Activated CD4-positive, alpha-beta T cell treated with anti-CD3 and anti-CD28 coated beads for 24 hours (primary cell): ENCODE data around the gene SIRT7.

Experiments
- DNase-seq, 2 donors: peaks; one replicate each; pipeline ENCODE4 v3.0.0-alpha.2; 2020; ENCODE audit warnings: low read depth in 2 of 2

The SIRT7 gene

GRCh38 chr17:81888105-81888987 lies 29.6 kb downstream of the SIRT7 start:
- DNase-seq, result no peak

- DNase-seq, result no peak
Measured at GRCh38 chr17:81885869-81886548, 32.0 kb downstream of the SIRT7 start.

- no peak for DNase-seq
Measured at GRCh38 chr17:81885454-81885853, 32.5 kb downstream of the SIRT7 start.

- no peak for DNase-seq
Measured at GRCh38 chr17:81884968-81885367, 33.0 kb downstream of the SIRT7 start.

- DNase-seq, result no peak
Measured at GRCh38 chr17:81884520-81884919, 33.5 kb downstream of the SIRT7 start.

GRCh38 chr17:81879121-81879520 lies 38.9 kb downstream of the SIRT7 start:
- no peak for DNase-seq

DNA sequence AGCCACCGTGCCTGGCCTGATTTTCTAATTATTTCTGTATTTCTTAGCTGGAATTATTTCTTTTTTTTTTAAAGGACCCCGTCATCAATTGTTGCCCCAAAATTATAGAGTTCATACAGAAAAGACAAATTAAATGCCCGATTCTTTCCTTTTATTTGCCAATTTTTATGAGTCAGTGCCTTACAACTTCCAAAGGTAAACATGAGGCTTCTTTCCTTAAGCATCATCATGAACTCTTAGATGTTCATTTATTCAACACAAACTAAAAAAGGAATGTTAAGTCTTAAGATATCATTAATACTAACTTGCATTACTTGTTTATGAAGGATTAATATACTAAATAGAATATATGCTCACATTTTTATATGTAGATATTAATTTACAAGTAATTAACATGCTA lies 39.7 kb downstream of the SIRT7 start:
- DNase-seq, result no peak

GRCh38 chr17:81877569-81877968 lies 40.4 kb downstream of the SIRT7 start:
- no peak for DNase-seq

DNA sequence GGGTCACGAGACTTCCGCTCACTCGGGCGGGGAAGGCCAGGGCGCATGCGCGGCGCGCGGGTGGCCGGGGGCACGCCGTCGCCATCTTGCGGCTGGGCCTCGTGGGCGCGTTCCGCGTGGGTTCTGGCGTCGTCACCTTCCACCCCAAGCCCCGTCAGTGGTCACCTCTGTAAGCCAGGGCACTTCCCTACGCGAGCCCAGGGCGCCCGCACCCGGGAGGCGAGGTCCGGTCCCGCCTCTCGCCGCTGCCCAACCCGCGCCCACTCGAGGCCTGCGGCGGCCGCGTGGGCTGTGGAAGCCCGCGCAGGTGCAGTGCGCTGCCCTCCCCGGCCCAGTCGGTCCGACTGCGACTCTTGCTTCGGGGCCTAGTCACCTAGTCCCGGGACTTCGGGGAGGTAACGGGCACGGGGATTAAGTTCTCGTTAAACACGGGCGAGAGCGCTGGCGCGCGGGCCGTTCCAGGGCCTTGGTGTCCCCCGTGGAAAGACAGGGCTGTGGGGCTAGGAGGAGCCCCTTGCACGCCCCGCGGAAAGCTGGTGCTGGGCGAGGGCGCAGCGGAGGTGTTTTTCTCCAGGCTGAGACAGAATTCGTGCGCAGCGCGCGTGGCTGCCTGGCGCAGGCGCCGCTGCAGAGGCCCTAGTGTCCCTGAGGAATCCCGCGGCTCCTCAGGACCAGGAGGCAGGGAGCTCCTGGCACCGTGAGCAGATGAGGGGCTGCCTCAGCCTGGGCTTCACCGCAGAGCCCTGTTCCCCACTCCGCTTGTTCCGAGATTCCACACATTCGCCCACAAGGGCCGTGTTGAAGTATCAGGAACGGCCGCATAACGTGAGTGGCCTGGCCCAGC lies 46.4 kb downstream of the SIRT7 start:
- peak; percentile 93 for DNase-seq

GRCh38 chr17:81870981-81871386 lies 47.0 kb downstream of the SIRT7 start, which contains the start of gene ARHGDIA:
TSS of gene ARHGDIA (minus strand) at chr17:81871337. CDS start at chr17:81869930, 1,407 bp downstream.
- DNase-seq, result no peak

- DNase-seq, result peak in 1 of 2 donors; percentile 34
Measured at GRCh38 chr17:81870131-81870980, 47.6 kb downstream of the SIRT7 start.

DNA sequence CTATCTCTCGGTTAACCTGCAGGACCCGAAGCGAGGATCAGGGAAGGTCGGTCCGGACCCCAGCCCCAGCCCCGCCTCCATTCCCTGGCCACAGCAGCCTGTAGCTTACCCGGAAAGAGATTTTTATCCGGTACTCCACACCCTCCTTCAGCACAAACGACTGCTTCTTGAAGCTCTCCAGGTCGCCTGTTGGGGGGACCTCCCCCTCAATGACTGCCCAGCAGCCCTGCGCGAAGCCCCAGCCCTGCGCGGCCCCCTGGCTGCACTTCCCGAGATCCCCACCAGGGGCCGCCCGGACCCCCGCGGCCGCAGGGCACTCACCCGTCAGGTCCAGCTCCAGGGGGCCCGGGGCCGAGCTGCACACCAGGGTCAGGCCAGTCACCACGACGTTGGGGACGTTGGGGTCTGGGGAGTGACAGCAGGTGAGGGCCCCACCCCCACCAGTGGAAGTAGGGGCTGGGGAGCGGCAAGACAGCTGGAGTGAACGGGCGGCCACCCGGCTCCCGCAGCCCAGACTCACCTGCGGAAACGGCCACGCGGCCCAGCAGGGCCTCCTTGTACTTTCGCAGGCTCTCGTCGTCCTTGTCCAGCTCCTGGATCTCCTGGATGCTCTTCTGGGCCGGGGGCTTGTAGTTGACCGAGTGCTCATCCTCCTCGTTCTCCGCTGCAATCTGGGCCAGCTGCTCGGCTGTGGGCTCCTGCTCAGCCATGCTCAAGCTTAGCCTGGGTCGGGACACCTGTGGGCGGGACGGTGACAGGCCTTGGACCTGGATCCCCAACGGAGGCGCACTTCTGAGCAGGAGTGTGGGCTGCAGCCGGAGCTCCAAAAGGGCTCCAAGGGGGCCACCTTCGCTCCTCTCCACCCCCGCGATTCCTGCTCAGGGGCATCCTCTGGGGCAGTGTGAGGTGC lies 48.5 kb downstream of the SIRT7 start:
- DNase-seq, result peak in 1 of 2 donors; percentile 39

GRCh38 chr17:81868674-81869220 lies 49.2 kb downstream of the SIRT7 start:
- no peak for DNase-seq

DNA sequence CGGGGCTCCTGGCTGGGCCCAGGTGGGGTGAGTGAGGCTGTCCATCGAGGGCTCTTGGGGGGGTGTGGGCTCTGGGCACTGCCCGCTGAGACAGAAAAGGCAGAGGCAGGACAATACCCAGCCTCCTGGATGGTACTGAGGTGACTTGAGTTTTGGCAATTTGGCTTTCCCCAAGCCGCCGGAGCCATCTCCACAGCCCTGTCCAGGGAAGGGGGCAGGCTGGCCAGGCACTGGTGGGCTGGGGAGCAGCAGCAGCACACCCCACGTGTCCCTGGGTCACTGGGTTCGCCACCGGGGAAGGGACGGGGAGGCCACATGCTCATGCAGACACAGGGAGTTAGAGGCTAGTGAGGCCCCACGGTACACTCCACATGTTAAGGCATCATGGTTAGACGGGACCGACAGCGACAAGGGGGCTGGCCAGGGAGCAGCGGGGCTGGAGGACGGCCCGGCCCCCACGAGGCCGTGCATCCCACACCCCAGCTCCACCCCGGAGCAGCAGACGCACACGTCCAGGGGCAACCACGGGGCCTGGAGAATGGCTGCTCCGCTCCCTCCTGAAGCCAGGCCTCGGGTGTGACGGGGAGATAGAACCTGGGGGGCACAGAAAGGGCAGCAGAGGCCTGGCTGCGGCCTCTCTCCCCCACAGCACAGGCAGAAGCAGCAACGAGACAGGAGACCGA lies 49.8 kb downstream of the SIRT7 start:
- DNase-seq, result no peak

- peak in 1 of 2 donors; percentile 20 for DNase-seq
Measured at GRCh38 chr17:81867170-81867990, 50.6 kb downstream of the SIRT7 start.

- DNase-seq, result peak in 1 of 2 donors; percentile 34
Measured at GRCh38 chr17:81866440-81867169, 51.4 kb downstream of the SIRT7 start.

- DNase-seq, result no peak
Measured at GRCh38 chr17:81865733-81866439, 52.1 kb downstream of the SIRT7 start.
